Testis (tissue), 2 donors: Measurements from ENCODE around the gene DNAH17.

Experiments used
- CTCF ChIP-seq, 3 experiments: fragments of 450-650 bp in 2 of 3; fragments of 200-600 bp in 1 of 3; sonication (generic) in 1 of 3; IDR thresholded peaks; one replicate each; pipeline ENCODE4 v1.5.1; 2016 to 2019; ENCODE audit warnings: antibody characterized with exemption in 3 of 3, mild to moderate bottlenecking in 2 of 3, moderate library complexity in 1 of 3
- POLR2A ChIP-seq: fragments of 450-650 bp; IDR thresholded peaks from one replicate; pipeline ENCODE4 v1.6.1; 2017; ENCODE audit warnings: antibody characterized with exemption, mild to moderate bottlenecking, moderate library complexity

- TF ChIP-seq CTCF (IDR thresholded peaks at IDR 0.05) (no peak), POLR2A (no peak)
Measured at GRCh38 chr17:78384479-78385175, 192.6 kb downstream of the DNAH17 start.
